Astrocyte (in vitro differentiated cells and primary cell): ENCODE data around the gene LRIG3. TPM values are rescaled to one million over a fixed set of nuclear protein-coding genes. Genes with fewer than 3 reads are reported as not detected.

Source experiments
- DNase-seq: peaks from one replicate; pipeline ENCODE4 v3.0.0-alpha.2; 2010; ENCODE audit warnings: low read depth
- FAIRE-seq: peaks from 2 replicates; lab custom pipeline; 2011; peaks lifted over from hg19 to GRCh38; lab: Jason Lieb, UNC
- H2AFZ ChIP-seq: 2 replicates; pipeline ENCODE4 v1.6.0; 2012; ENCODE audit warnings: low read depth, low read length, inconsistent platforms
- H3K27ac ChIP-seq: 2 replicates; pipeline ENCODE4 v1.5.1; 2011; ENCODE audit warnings: low read depth, low read length, inconsistent platforms
- H3K27me3 ChIP-seq: 2 replicates; pipeline ENCODE4 v1.6.0; 2011; ENCODE audit warnings: low read length, inconsistent platforms; ENCODE audit not compliant: insufficient read depth
- H3K36me3 ChIP-seq: 2 replicates; pipeline ENCODE4 v1.5.1; 2011; ENCODE audit warnings: low read length, inconsistent platforms; ENCODE audit not compliant: insufficient read depth
- H3K4me1 ChIP-seq: 2 replicates; pipeline ENCODE4 v1.5.1; 2011; ENCODE audit warnings: low read length, inconsistent platforms; ENCODE audit not compliant: insufficient read depth
- H3K4me2 ChIP-seq: 2 replicates; pipeline ENCODE4 v1.6.0; 2012; ENCODE audit warnings: low read length, inconsistent platforms
- H3K4me3 ChIP-seq: 2 replicates; pipeline ENCODE4 v1.5.1; 2011; ENCODE audit warnings: low read depth, mild to moderate bottlenecking, low read length, inconsistent platforms; ENCODE audit not compliant: insufficient read depth
- H3K79me2 ChIP-seq: 2 replicates; pipeline ENCODE4 v1.6.0; 2012; ENCODE audit warnings: mild to moderate bottlenecking, low read length, inconsistent platforms; ENCODE audit not compliant: insufficient read depth
- H3K9ac ChIP-seq: 2 replicates; pipeline ENCODE4 v1.6.0; 2012; ENCODE audit warnings: mild to moderate bottlenecking, low read length, inconsistent platforms
- H3K9me3 ChIP-seq: 2 replicates; pipeline ENCODE4 v1.5.1; 2012; ENCODE audit warnings: low read depth, mild to moderate bottlenecking, low read length, inconsistent platforms; ENCODE audit not compliant: insufficient read depth
- H4K20me1 ChIP-seq: 2 replicates; pipeline ENCODE4 v1.6.0; 2012; ENCODE audit warnings: low read length, inconsistent platforms; ENCODE audit not compliant: insufficient read depth
- H3K27ac Mint-ChIP-seq: one replicate; pipeline ENCODE4 v1.8.0; 2021; ENCODE audit warnings: mild to moderate bottlenecking, mixed read lengths; ENCODE audit not compliant: unreplicated experiment
- H3K27me3 Mint-ChIP-seq: one replicate; pipeline ENCODE4 v1.8.0; 2021; ENCODE audit warnings: low read depth, mixed read lengths; ENCODE audit not compliant: unreplicated experiment
- H3K36me3 Mint-ChIP-seq: one replicate; pipeline ENCODE4 v1.8.0; 2021; ENCODE audit warnings: low read depth, mixed read lengths; ENCODE audit not compliant: unreplicated experiment
- H3K4me1 Mint-ChIP-seq: one replicate; pipeline ENCODE4 v1.8.0; 2021; ENCODE audit warnings: low read depth, mixed read lengths; ENCODE audit not compliant: unreplicated experiment
- H3K4me3 Mint-ChIP-seq: one replicate; pipeline ENCODE4 v1.8.0; 2021; ENCODE audit warnings: mild to moderate bottlenecking, moderate library complexity, mixed read lengths; ENCODE audit not compliant: unreplicated experiment
- H3K9me3 Mint-ChIP-seq: one replicate; pipeline ENCODE4 v1.8.0; 2021; ENCODE audit warnings: mild to moderate bottlenecking, mixed read lengths; ENCODE audit not compliant: unreplicated experiment
- CTCF ChIP-seq: IDR thresholded peaks from 2 replicates; pipeline ENCODE4 v1.5.1; 2011; ENCODE audit warnings: low read depth, mild to moderate bottlenecking, inconsistent platforms, low read length, moderate library complexity; ENCODE audit not compliant: insufficient read depth
- EZH2 ChIP-seq: IDR thresholded peaks from 2 replicates; pipeline ENCODE4 v1.6.1; 2012; ENCODE audit warnings: mild to moderate bottlenecking, low read length, inconsistent platforms; ENCODE audit not compliant: insufficient read depth
- total RNA-seq: library from RNA; stranded (reverse); gene quantifications from 2 replicates; pipeline ENCODE4 v1.2.1, GENCODE V29; 2021

Gene LRIG3
- total RNA-seq, 1 donor from 2014 or later = 96.0 TPM

- Mint-ChIP-seq H3K27me3 (no peaks in the 10 kb centered on the region), H3K9me3 (no peaks in the 10 kb centered on the region), H3K27ac (no peak overlapping the region), H3K4me1 (no peaks in the 10 kb centered on the region), H3K36me3 (no peaks in the 10 kb centered on the region), H3K4me3 (no peak overlapping the region)
- Histone ChIP-seq H2AFZ (no peak overlapping the region), H4K20me1 (no peaks in the 10 kb centered on the region), H3K4me1 (no peaks in the 10 kb centered on the region), H3K9ac (no peak overlapping the region), H3K36me3 (no peaks in the 10 kb centered on the region), H3K27ac (no peak overlapping the region), H3K4me2 (no peak overlapping the region), H3K27me3 (no peaks in the 10 kb centered on the region), H3K9me3 (no peaks in the 10 kb centered on the region), H3K4me3 (no peak overlapping the region), H3K79me2 (no peaks in the 10 kb centered on the region)
- TF ChIP-seq EZH2 = no peak
- TF ChIP-seq CTCF = no peak
- FAIRE-seq (no peak), DNase-seq (no peak)
These were observed 18.1 kb upstream of the LRIG3 start for GRCh38 chr12:58938440-58938839.

GRCh38 chr12:58934528-58934927, 14.2 kb upstream of the LRIG3 start:
- Histone ChIP-seq H3K9ac (no peak overlapping the region), H3K4me1 (no peaks in the 10 kb centered on the region), H3K27me3 (no peaks in the 10 kb centered on the region), H3K79me2 (no peaks in the 10 kb centered on the region), H3K4me3 (no peak overlapping the region), H3K4me2 (no peak overlapping the region), H3K9me3 (no peaks in the 10 kb centered on the region), H3K36me3 (no peaks in the 10 kb centered on the region), H4K20me1 (no peaks in the 10 kb centered on the region), H2AFZ (no peak overlapping the region), H3K27ac (no peak overlapping the region)
- no peaks in the 10 kb centered on the region for H3K4me1 Mint-ChIP-seq
- no peaks in the 10 kb centered on the region for H3K9me3 Mint-ChIP-seq
- no peak for TF ChIP-seq CTCF
- TF ChIP-seq EZH2 = no peak
- no peaks in the 10 kb centered on the region for H3K27me3 Mint-ChIP-seq
- H3K36me3 Mint-ChIP-seq = no peaks in the 10 kb centered on the region
- FAIRE-seq (no peak), DNase-seq (no peak)
- no peak overlapping the region for H3K4me3 Mint-ChIP-seq
- no peak overlapping the region for H3K27ac Mint-ChIP-seq

- TF ChIP-seq CTCF (no peak), EZH2 (no peak)
- H3K4me3 ChIP-seq = no peak overlapping the region
- no peak overlapping the region for H3K27ac Mint-ChIP-seq
These were observed 12.7 kb upstream of the LRIG3 start for GRCh38 chr12:58932806-58933681.

More at GRCh38 chr12:58932806-58933681, 12.7 kb upstream of the LRIG3 start:
- no peaks in the 10 kb centered on the region for H3K9me3 ChIP-seq
- no peaks in the 10 kb centered on the region for H3K4me1 ChIP-seq
- no peak overlapping the region for H3K27ac ChIP-seq
- H3K79me2 ChIP-seq = no peaks in the 10 kb centered on the region
- no peak overlapping the region for H3K4me3 Mint-ChIP-seq
- no peaks in the 10 kb centered on the region for H3K36me3 ChIP-seq
- FAIRE-seq (no peak), DNase-seq (no peak)
- H4K20me1 ChIP-seq = no peaks in the 10 kb centered on the region
- H3K9ac ChIP-seq = no peak overlapping the region
- no peaks in the 10 kb centered on the region for H3K36me3 Mint-ChIP-seq
- H2AFZ ChIP-seq = no peak overlapping the region
- H3K4me1 Mint-ChIP-seq = no peaks in the 10 kb centered on the region
- H3K4me2 ChIP-seq = peak overlapping the region; percentile 26
- no peaks in the 10 kb centered on the region for H3K27me3 Mint-ChIP-seq
- no peaks in the 10 kb centered on the region for H3K9me3 Mint-ChIP-seq
- H3K27me3 ChIP-seq = no peaks in the 10 kb centered on the region
